COLO829 (cell line): ENCODE data around the gene ATP10B.

Source experiments
- DNase-seq: peaks from one replicate; pipeline ENCODE4 v3.0.0; 2012; ENCODE audit warnings: low spot score

ATP10B gene

GRCh38 chr5:160635046-160635445 lies 217.0 kb downstream of the ATP10B start:
- no peak for DNase-seq

GRCh38 chr5:160629003-160629402 lies 223.0 kb downstream of the ATP10B start:
- no peak for DNase-seq

- no peak for DNase-seq
These were observed 223.4 kb downstream of the ATP10B start for GRCh38 chr5:160628619-160628968.

GRCh38 chr5:160627921-160628618 lies 223.9 kb downstream of the ATP10B start:
- no peak for DNase-seq

GRCh38 chr5:160626322-160626721 lies 225.7 kb downstream of the ATP10B start:
- DNase-seq, result no peak

GRCh38 chr5:160621526-160621925 lies 230.5 kb downstream of the ATP10B start:
- DNase-seq, result no peak

GRCh38 chr5:160620401-160620800 lies 231.6 kb downstream of the ATP10B start:
- DNase-seq, result no peak

GRCh38 chr5:160619381-160619780 lies 232.6 kb downstream of the ATP10B start:
- DNase-seq, result no peak

- no peak for DNase-seq
These were observed 233.7 kb downstream of the ATP10B start for GRCh38 chr5:160618286-160618685.

- DNase-seq, result no peak
These were observed 235.1 kb downstream of the ATP10B start for GRCh38 chr5:160616712-160617497.

GRCh38 chr5:160614136-160614535 lies 237.9 kb downstream of the ATP10B start:
- no peak for DNase-seq

- no peak for DNase-seq
These were observed 246.7 kb downstream of the ATP10B start for GRCh38 chr5:160605266-160605665.

GRCh38 chr5:160604484-160604883 lies 247.5 kb downstream of the ATP10B start:
- DNase-seq, result no peak

- DNase-seq, result no peak
These were observed 249.3 kb downstream of the ATP10B start for GRCh38 chr5:160602744-160603143.

- DNase-seq, result no peak
These were observed 251.0 kb downstream of the ATP10B start for GRCh38 chr5:160601046-160601445.

GRCh38 chr5:160573318-160573717 lies 278.7 kb downstream of the ATP10B start:
- DNase-seq, result no peak

GRCh38 chr5:160567031-160567705 lies 284.8 kb downstream of the ATP10B start:
- DNase-seq, result no peak

GRCh38 chr5:160565376-160565775 lies 286.6 kb downstream of the ATP10B start:
- DNase-seq, result no peak

GRCh38 chr5:160556846-160557245 lies 295.2 kb downstream of the ATP10B start:
- no peak for DNase-seq

- no peak for DNase-seq
These were observed 295.9 kb downstream of the ATP10B start for GRCh38 chr5:160555971-160556631.

GRCh38 chr5:160555581-160555970 lies 296.4 kb downstream of the ATP10B start:
- DNase-seq, result no peak

GRCh38 chr5:160550075-160550474 lies 301.9 kb downstream of the ATP10B start:
- DNase-seq, result no peak
